ENCODE data around the gene DRC7. TPM values are rescaled to one million over a fixed set of nuclear protein-coding genes. Genes with fewer than 3 reads are reported as not detected.

DRC7 gene
- total RNA-seq, 3 donors from 2014 or later, result 1.5 TPM; not detected in 2

GRCh38 chr16:57765160-57765728, 70.6 kb downstream of the DRC7 start:
- H3K27ac ChIP-seq, result no peak overlapping the region

GRCh38 chr16:57766714-57767348, 72.2 kb downstream of the DRC7 start:
- Histone ChIP-seq H3K4me3 (no peak overlapping the region), H3K27me3 (no peaks in the 10 kb centered on the region), H3K4me1 (no peaks in the 10 kb centered on the region), H3K27ac (no peak overlapping the region), H3K36me3 (no peaks in the 10 kb centered on the region), H3K9me3 (no peaks in the 10 kb centered on the region)
- intact Hi-C loops (cut with DNase I; ENCODE audit: low total_unique reads), result no loop called here
- no peak for TF ChIP-seq CTCF (IDR thresholded peaks at IDR 0.05)
- no peak for TF ChIP-seq POLR2A (IDR thresholded peaks at IDR 0.05)
- TF ChIP-seq POLR2AphosphoS5 (IDR thresholded peaks at IDR 0.05), result no peak
- no peak for DNase-seq (ENCODE audit: low spot score in 2 of 2)

More at GRCh38 chr16:57765160-57765728, 70.6 kb downstream of the DRC7 start:
- H3K4me3 ChIP-seq, result no peak overlapping the region
- intact Hi-C loops (cut with DNase I; ENCODE audit: low total_unique reads), result no loop called here
- H3K9me3 ChIP-seq, result no peaks in the 10 kb centered on the region
- no peaks in the 10 kb centered on the region for H3K4me1 ChIP-seq
- no peak for DNase-seq (ENCODE audit: low spot score in 2 of 2)
- no peaks in the 10 kb centered on the region for H3K36me3 ChIP-seq
- H3K27me3 ChIP-seq, result no peaks in the 10 kb centered on the region
- no peak for TF ChIP-seq POLR2AphosphoS5 (IDR thresholded peaks at IDR 0.05)
- TF ChIP-seq CTCF (IDR thresholded peaks at IDR 0.05), result no peak
- no peak for TF ChIP-seq POLR2A (IDR thresholded peaks at IDR 0.05)

- Histone ChIP-seq H3K27ac (no peak overlapping the region), H3K27me3 (no peaks in the 10 kb centered on the region), H3K9me3 (no peaks in the 10 kb centered on the region), H3K4me3 (no peak overlapping the region), H3K36me3 (no peaks in the 10 kb centered on the region), H3K4me1 (no peaks in the 10 kb centered on the region)
- intact Hi-C loops (cut with DNase I; ENCODE audit: low total_unique reads), result no loop called here
- TF ChIP-seq POLR2A (IDR thresholded peaks at IDR 0.05), result no peak
- TF ChIP-seq POLR2AphosphoS5 (IDR thresholded peaks at IDR 0.05), result no peak
- no peak for TF ChIP-seq CTCF (IDR thresholded peaks at IDR 0.05)
- DNase-seq (ENCODE audit: low spot score in 2 of 2), result no peak
Observed at GRCh38 chr16:57769541-57770145, 75.0 kb downstream of the DRC7 start.

- TF ChIP-seq POLR2AphosphoS5 (IDR thresholded peaks at IDR 0.05) (no peak), POLR2A (IDR thresholded peaks at IDR 0.05) (no peak), CTCF (IDR thresholded peaks at IDR 0.05) (no peak)
- intact Hi-C loops (cut with DNase I; ENCODE audit: low total_unique reads), result no loop called here
- Histone ChIP-seq H3K4me1 (no peaks in the 10 kb centered on the region), H3K9me3 (no peaks in the 10 kb centered on the region), H3K27me3 (no peaks in the 10 kb centered on the region), H3K36me3 (no peaks in the 10 kb centered on the region), H3K4me3 (no peak overlapping the region), H3K27ac (no peak overlapping the region)
- DNase-seq (ENCODE audit: low spot score in 2 of 2), result no peak
Observed at GRCh38 chr16:57770361-57770760, 75.8 kb downstream of the DRC7 start.

GRCh38 chr16:57771141-57771785, 76.7 kb downstream of the DRC7 start:
- H3K4me1 ChIP-seq, result no peaks in the 10 kb centered on the region
- H3K36me3 ChIP-seq, result no peaks in the 10 kb centered on the region
- no peak overlapping the region for H3K27ac ChIP-seq
- no peak for DNase-seq (ENCODE audit: low spot score in 2 of 2)
- intact Hi-C loops (cut with DNase I; ENCODE audit: low total_unique reads), result no loop called here
- no peaks in the 10 kb centered on the region for H3K27me3 ChIP-seq
- no peak for TF ChIP-seq POLR2A (IDR thresholded peaks at IDR 0.05)
- TF ChIP-seq POLR2AphosphoS5 (IDR thresholded peaks at IDR 0.05), result no peak
- no peak for TF ChIP-seq CTCF (IDR thresholded peaks at IDR 0.05)
- H3K9me3 ChIP-seq, result no peaks in the 10 kb centered on the region
- no peak overlapping the region for H3K4me3 ChIP-seq

All from breast epithelium (tissue), 4 donors.